GM12874 (cell line): ENCODE measurements around the gene CCDC159.

Source experiments
- TF ChIP-seq, protein P1 (sequence below): IDR thresholded peaks from 2 replicates; pipeline ENCODE4 v1.5.1; 2011; ENCODE audit warnings: low read depth, mild to moderate bottlenecking, control low read depth, low read length, moderate library complexity; ENCODE audit not compliant: insufficient read depth

CCDC159 gene, protein sequence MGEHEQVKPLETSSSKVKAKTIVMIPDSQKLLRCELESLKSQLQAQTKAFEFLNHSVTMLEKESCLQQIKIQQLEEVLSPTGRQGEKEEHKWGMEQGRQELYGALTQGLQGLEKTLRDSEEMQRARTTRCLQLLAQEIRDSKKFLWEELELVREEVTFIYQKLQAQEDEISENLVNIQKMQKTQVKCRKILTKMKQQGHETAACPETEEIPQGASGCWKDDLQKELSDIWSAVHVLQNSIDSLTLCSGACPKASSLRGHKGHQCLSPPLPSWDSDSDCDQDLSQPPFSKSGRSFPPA

DNA sequence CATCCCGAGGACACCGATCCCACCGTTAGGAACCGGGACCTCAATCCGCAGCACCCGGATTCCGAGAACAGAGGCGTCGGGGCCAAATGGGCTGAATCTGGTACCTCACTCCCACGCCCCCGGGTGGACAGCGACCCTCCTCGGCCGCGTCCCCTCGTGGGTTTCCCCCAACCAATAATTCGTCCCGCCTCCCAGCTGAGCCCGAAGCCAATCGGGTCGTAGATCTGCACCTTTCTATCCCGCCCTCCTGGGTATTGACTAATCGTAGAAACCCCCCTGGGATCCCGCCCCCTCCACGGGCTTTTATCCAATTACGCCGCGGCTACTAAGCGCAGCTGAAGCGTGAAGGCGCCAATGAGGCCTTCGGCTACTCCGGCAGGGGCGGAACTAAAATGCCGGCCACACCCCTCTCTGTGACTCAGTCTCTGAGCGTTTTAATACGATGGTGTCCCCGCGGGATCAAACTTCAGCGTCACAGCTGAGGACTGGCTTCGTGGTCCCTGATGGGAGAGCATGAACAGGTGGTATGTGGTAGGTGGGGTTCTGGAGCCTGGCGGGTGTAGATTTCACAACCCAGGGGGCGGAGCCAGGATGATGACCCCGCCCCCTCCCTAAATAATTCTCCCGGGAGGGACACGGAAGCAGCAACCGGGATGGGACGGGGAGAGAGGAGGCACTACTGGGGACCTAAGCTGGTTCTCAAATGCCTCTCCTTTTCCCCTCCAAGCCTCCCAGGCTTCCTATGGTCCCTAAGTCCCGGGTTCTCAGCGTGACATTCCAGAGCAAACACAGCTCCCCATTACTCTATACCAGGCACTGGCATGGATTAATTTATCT lies at the start of gene CCDC159, which contains the start of gene TMEM205:
Gene CCDC159 (plus strand): TSS at position 416 of the 837 bp plus-strand sequence. CDS start 88 bp downstream, at position 504.
Gene TMEM205 (minus strand): TSS at position 165 of the 837 bp plus-strand sequence. CDS start 649 bp downstream, outside the sequence.
- TF ChIP-seq, protein P1, sequence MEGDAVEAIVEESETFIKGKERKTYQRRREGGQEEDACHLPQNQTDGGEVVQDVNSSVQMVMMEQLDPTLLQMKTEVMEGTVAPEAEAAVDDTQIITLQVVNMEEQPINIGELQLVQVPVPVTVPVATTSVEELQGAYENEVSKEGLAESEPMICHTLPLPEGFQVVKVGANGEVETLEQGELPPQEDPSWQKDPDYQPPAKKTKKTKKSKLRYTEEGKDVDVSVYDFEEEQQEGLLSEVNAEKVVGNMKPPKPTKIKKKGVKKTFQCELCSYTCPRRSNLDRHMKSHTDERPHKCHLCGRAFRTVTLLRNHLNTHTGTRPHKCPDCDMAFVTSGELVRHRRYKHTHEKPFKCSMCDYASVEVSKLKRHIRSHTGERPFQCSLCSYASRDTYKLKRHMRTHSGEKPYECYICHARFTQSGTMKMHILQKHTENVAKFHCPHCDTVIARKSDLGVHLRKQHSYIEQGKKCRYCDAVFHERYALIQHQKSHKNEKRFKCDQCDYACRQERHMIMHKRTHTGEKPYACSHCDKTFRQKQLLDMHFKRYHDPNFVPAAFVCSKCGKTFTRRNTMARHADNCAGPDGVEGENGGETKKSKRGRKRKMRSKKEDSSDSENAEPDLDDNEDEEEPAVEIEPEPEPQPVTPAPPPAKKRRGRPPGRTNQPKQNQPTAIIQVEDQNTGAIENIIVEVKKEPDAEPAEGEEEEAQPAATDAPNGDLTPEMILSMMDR, result peak; percentile 15; the same call in 1 of the 2 replicates

DNA sequence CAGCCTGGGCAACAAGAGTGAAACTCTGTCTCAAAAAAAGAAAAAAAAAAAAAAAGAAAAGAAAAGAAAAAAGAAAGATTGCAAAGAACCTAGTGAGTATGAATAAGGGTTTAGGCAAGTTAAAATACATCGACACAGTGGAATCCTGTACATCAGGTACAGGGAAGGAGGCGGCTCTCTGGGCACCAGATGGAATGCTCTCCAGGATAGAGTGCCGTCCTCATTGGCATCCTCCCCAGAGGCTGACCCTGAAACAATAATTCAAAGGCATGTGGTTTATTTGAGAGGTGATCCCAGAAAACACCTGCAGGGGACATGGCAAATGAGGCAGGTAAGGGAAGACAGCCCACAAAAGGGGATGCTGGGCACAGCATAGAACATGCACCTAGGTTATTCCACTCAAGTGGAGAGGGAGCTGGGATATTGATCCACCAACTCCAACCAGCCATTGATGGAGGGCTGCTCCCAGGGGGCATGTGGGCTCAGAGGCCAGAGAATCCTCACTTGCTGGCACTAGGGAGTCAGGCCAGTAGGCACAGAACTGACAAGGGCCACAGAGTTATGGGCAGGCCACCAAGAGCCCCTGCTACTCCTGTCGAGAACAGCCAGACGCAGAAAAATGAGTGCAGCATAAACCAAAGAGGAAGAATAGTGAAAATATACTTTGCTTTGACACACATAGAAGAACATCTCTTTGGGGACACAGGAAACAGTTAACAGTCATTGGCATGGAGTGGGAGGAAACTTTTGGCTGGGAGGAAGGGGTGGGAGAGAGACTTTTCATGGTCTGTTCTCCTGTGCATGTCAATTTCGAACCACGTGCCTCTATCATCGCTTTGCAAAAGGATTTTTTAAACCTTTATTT lies 46.1 kb upstream of the CCDC159 start:
- TF ChIP-seq, protein P1, result no peak

DNA sequence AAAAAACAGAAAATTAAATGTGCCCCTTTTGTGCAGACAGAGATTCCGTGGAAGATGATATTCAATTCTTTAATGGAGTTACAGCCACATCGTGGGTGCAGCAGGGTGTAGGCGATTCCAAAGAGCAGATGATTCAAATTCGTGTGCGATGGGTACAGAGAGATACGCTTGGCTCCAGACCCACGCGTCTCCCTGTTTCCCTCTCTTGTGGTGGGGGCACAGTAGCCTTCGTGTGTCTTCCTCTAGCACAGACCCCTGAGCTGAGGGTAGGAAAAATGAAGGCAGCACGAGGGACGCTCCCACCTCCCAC lies 45.6 kb upstream of the CCDC159 start:
- TF ChIP-seq, protein P1, result no peak

DNA sequence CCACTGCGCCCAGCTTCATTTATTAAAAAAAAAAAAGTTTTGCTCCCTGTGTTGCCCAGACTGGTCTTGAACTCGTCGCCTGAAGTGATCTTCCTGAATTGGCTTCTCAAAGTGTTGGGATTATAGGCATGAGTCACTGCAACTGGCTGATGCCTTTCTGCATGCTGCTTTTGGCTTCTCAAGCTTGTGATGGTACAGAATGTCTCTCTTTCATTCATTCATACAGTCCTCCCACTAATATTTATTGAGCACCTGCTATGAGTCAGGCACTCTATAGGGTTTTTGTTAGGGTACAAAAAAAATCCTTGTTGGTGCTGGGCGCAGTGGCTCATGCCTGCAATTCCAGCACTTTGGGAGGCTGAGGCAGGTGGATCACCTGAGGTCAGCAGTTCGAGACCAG lies 41.4 kb upstream of the CCDC159 start:
- TF ChIP-seq, protein P1, result no peak

DNA sequence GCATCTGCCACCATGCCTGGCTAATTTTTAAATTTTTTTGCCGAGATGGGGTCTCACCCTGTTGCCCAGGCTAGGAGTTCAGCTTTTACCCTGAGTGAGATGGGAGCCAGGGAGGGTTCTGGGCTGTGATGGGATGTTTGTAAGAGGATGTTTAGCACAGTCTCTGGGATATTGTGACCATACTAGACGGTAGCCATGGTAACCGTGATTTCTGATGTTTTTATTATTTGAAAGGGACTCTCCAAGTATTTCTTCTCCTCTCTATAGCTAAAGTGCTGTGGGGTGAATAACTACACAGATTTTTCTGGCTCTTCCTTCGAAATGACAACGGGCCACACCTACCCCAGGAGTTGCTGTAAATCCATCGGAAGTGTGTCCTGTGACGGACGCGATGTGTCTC lies 40.0 kb upstream of the CCDC159 start:
- TF ChIP-seq, protein P1, result no peak

DNA sequence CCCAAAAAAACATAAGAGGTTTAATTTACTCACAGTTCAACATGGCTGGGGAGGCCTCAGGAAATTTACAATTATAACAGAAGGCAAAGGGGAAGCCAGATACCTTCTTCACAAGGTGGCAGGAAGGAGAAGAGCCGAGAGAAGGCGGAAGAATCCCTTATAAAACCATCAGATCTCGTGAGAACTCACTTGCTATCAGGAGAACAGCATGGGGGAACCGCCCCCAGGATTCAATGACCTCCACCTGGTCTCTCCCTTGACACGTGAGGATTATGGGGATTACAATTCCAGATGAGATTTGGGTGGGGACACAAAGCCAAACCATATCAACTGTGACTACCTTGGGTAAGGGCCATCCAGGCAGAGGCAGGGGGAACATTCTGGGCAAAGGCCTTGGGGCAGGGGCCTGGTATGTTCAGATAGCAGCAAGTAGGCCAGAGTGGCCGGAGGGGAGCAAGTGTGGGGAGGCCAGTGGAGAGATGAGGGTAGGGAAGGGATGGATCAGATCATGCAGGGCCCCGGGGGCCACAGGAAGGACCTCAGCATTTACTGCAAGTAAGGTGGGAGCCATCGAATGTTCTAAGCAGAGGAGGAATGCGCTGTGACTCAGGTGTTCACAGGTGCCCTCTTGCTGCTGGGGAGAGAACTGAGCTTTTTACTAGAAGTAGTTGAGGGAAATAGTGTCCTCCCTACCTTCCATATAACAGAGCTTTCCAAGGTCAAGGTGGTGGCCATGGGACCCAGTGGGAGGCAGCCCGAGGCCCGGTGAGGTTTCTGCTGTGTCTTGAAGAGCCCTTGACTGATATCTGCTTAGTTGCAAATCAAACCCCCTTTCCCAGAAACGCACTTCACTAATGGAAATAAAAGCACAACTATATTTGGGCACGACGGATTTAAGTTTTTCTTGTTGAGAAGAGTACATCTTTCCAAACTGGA lies 24.9 kb upstream of the CCDC159 start:
- TF ChIP-seq, protein P1, result 0 out of 2 replicates have a peak, but pooled peaks have one; percentile 26
